Activated CD8-positive, alpha-beta memory T cell treated with anti-CD3 and anti-CD28 coated beads, Interleukin-2, amount 50 U/mL, for 24 hours (primary cell): ENCODE results near the gene MYOF.
"Not testable (repeated sequence)": the region's sequence is repeated elsewhere in the genome, so short reads cannot be mapped to it uniquely, and the experiment has no call there.

Experiments
- DNase-seq: peaks from one replicate; pipeline ENCODE4 v3.0.0-alpha.2; 2020; ENCODE audit errors: extremely low read depth

MYOF gene

GRCh38 chr10:93386631-93387369 is 95.3 kb downstream of the MYOF start:
- no peak for DNase-seq

- DNase-seq: no peak
Observed at GRCh38 chr10:93385345-93385744, 96.8 kb downstream of the MYOF start.

- no peak for DNase-seq
Observed at GRCh38 chr10:93384006-93384405, 98.1 kb downstream of the MYOF start.

- DNase-seq: no peak
Observed at GRCh38 chr10:93383562-93383981, 98.6 kb downstream of the MYOF start.

- peak; percentile 14 for DNase-seq
Observed at GRCh38 chr10:93379731-93380575, 102.2 kb downstream of the MYOF start.

GRCh38 chr10:93378997-93379730 is 103.0 kb downstream of the MYOF start:
- DNase-seq: no peak

GRCh38 chr10:93378039-93378438 is 104.1 kb downstream of the MYOF start:
- no peak for DNase-seq

GRCh38 chr10:93376372-93377293 is 105.5 kb downstream of the MYOF start:
- no peak for DNase-seq

- DNase-seq: no peak
Observed at GRCh38 chr10:93370961-93371360, 111.2 kb downstream of the MYOF start.

GRCh38 chr10:93369588-93370164 is 112.5 kb downstream of the MYOF start:
- DNase-seq: no peak

GRCh38 chr10:93368210-93368609 is 113.9 kb downstream of the MYOF start:
- DNase-seq: no peak

- DNase-seq: no peak
Observed at GRCh38 chr10:93367664-93368063, 114.5 kb downstream of the MYOF start.

- DNase-seq: no peak
Observed at GRCh38 chr10:93364966-93365365, 117.2 kb downstream of the MYOF start.

GRCh38 chr10:93363891-93364648 is 118.1 kb downstream of the MYOF start:
- DNase-seq: no peak

GRCh38 chr10:93358398-93358797 is 123.7 kb downstream of the MYOF start:
- not testable (repeated sequence) for DNase-seq

GRCh38 chr10:93357680-93358079 is 124.5 kb downstream of the MYOF start:
- DNase-seq: no peak

- no peak for DNase-seq
Observed at GRCh38 chr10:93356516-93356915, 125.6 kb downstream of the MYOF start.

GRCh38 chr10:93352638-93353383 is 129.3 kb downstream of the MYOF start:
- DNase-seq: no peak

- no peak for DNase-seq
Observed at GRCh38 chr10:93346694-93347093, 135.4 kb downstream of the MYOF start.
